HepG2 (cell line): Measurements from ENCODE around the gene PAQR7. TPM values are rescaled to one million over a fixed set of nuclear protein-coding genes. Genes with fewer than 3 reads are reported as not detected.

ENCODE experiments used
- ATF4 ChIP-seq, 2 experiments: fragments of 450-650 bp in 1 of 2; sonication (generic) in 1 of 2; formaldehyde crosslinking; IDR thresholded peaks; 2 replicates each; pipeline versions ENCODE4 v1.5.0 to v1.8.0; 2020 to 2022; ENCODE audit warnings: mild to moderate bottlenecking in 1 of 2, missing genetic modification reagents in 1 of 2
- BRD4 ChIP-seq: sonication (generic); formaldehyde crosslinking; IDR thresholded peaks from 2 replicates; pipeline ENCODE4 v1.4.0; 2020; ENCODE audit warnings: missing genetic modification reagents
- LCORL ChIP-seq, 2 experiments: fragments of 450-650 bp in 1 of 2; sonication (generic) in 1 of 2; formaldehyde crosslinking in 1 of 2; IDR thresholded peaks; 2 replicates each; pipeline versions ENCODE4 v1.5.0 to v1.6.1; 2017 to 2020; ENCODE audit warnings: antibody characterized with exemption in 1 of 2, missing genetic modification reagents in 1 of 2
- NFE2L2 ChIP-seq: fragments of 150-350 bp; IDR thresholded peaks from 2 replicates; pipeline ENCODE4 v1.6.1; 2014; ENCODE audit warnings: low read length
- PLRG1 ChIP-seq: fragments of 450-650 bp; conservative IDR thresholded peaks from 2 replicates; pipeline ENCODE4 v1.6.1; 2016
- SIX4 ChIP-seq: sonication (generic); formaldehyde crosslinking; IDR thresholded peaks from 2 replicates; pipeline ENCODE4 v1.4.0; 2020; ENCODE audit warnings: missing genetic modification reagents
- TBL1XR1 ChIP-seq: fragments of 150-350 bp; IDR thresholded peaks from 2 replicates; pipeline ENCODE4 v1.6.1; 2014; ENCODE audit warnings: borderline replicate concordance, low read length; ENCODE audit not compliant: partially characterized antibody
- TFDP2 ChIP-seq: sonication (generic); formaldehyde crosslinking; IDR thresholded peaks from 2 replicates; pipeline ENCODE4 v1.4.0; 2020; ENCODE audit warnings: missing genetic modification reagents
- ZBTB25 ChIP-seq: IDR thresholded peaks from 2 replicates; pipeline ENCODE4 v1.6.1; 2018; ENCODE audit warnings: missing genetic modification reagents
- ZNF235 ChIP-seq: sonication (generic); formaldehyde crosslinking; IDR thresholded peaks from 2 replicates; pipeline ENCODE4 v1.8.1; 2023; ENCODE audit warnings: mild to moderate bottlenecking, missing genetic modification reagents, borderline replicate concordance
- ZNF407 ChIP-seq: sonication (generic); formaldehyde crosslinking; IDR thresholded peaks from one replicate; pipeline ENCODE4 v1.5.1; 2020; ENCODE audit warnings: mild to moderate bottlenecking, missing genetic modification reagents; ENCODE audit errors: not compliant biosample characterization
- ZNF547 ChIP-seq: sonication (generic); formaldehyde crosslinking; IDR thresholded peaks from 2 replicates; pipeline ENCODE4 v1.5.1; 2020; ENCODE audit warnings: mild to moderate bottlenecking, missing genetic modification reagents
- ZNF749 ChIP-seq: sonication (generic); formaldehyde crosslinking; IDR thresholded peaks from 2 replicates; pipeline ENCODE4 v1.8.0; 2022; ENCODE audit warnings: mild to moderate bottlenecking, missing genetic modification reagents, moderate library complexity, borderline replicate concordance
- polyA plus RNA-seq, 8 experiments: library from polyadenylated mRNA; depleted of rRNA in 3 of 8; stranded (reverse) in 7 of 8; unstranded in 1 of 8; fragments of >200 nt; fragmentation: Illumina TruSeq in 4 of 8; extraction: Trizol in 4 of 8; gene quantifications; 2 replicates each; pipeline versions ENCODE4 v1.2.1 to v1.2.3, GENCODE V29; 2011 to 2016; ENCODE audit warnings: low read depth in 4 of 8, missing spikeins in 1 of 8, mixed read lengths in 1 of 8; ENCODE audit not compliant: insufficient read depth in 1 of 8
- total RNA-seq, 5 experiments: library from RNA; depleted of rRNA; stranded (reverse); fragments of >200 nt; fragmentation: Illumina TruSeq; extraction: Trizol; gene quantifications; 2 replicates each; pipeline ENCODE4 v1.2.3, GENCODE V29; 2016; ENCODE audit warnings: low read depth in 1 of 5

The PAQR7 gene
- total and polyA plus RNA-seq, 2 of the 13 experiments (the other 11 are each of a cell fraction or from before 2014, with no cell fraction given), result 13.2 to 16.6 TPM

GRCh38 chr1:25905680-25906643 lies 30.5 kb upstream of the PAQR7 start, which contains the start of gene STMN1 (continued):
- TF ChIP-seq BRD4 (CRISPR knock-in tag) (no peak), SIX4 (CRISPR knock-in tag) (no peak), ATF4 (CRISPR knock-in tag; IDR thresholded peaks at IDR 0.05) (no peak; a peak in 1 of 4 replicates), LCORL (IDR thresholded peaks at IDR 0.05) (no peak), LCORL (CRISPR knock-in tag; IDR thresholded peaks at IDR 0.05) (no peak), TFDP2 (CRISPR knock-in tag) (peak; percentile 86), PLRG1 (no peak), ZBTB25 (CRISPR knock-in tag) (no peak), ZNF547 (CRISPR knock-in tag) (no peak), ZNF407 (no peak), ZNF749 (CRISPR knock-in tag) (peak; percentile 39; the same call in 1 of the 2 replicates), ZNF235 (no peak; the same call in 1 of the 2 replicates), NFE2L2 (no peak), TBL1XR1 (no peak)
